K562 (cell line): Measurements from ENCODE around the gene ALDH7A1. TPM values are rescaled to one million over a fixed set of nuclear protein-coding genes. Genes with fewer than 3 reads are reported as not detected.

Experiments used
- ETV1 ChIP-seq: fragments of 450-650 bp; conservative IDR thresholded peaks from 2 replicates; pipeline ENCODE4 v1.6.1; 2016; ENCODE audit warnings: missing genetic modification characterization, control low read depth, low read depth, missing compliant biosample characterization
- ETV5 ChIP-seq: sonication (generic); formaldehyde crosslinking; IDR thresholded peaks from 2 replicates; pipeline ENCODE4 v1.4.0; 2020; ENCODE audit warnings: low read depth, mild to moderate bottlenecking, missing genetic modification reagents
- HCFC1 ChIP-seq: IDR thresholded peaks from 2 replicates; pipeline ENCODE4 v1.6.1; 2012; ENCODE audit warnings: low read depth, low read length, improper control_type of control experiment
- HDAC2 ChIP-seq: fragments of 450-650 bp; IDR thresholded peaks from 2 replicates; pipeline ENCODE4 v1.6.1; 2016; ENCODE audit warnings: mild to moderate bottlenecking
- KLF10 ChIP-seq: fragments of 250-450 bp; sonication (Bioruptor Pico); IDR thresholded peaks from 2 replicates; pipeline ENCODE4 v1.6.1; 2021; ENCODE audit warnings: matching md5 sums
- NBN ChIP-seq: fragments of 450-650 bp; IDR thresholded peaks from 2 replicates; pipeline ENCODE4 v1.6.1; 2016; ENCODE audit warnings: low read depth, mild to moderate bottlenecking
- PTBP1 ChIP-seq: fragments of 200-400 bp; formaldehyde crosslinking; IDR thresholded peaks from 2 replicates; pipeline ENCODE4 v1.6.1; 2017; ENCODE audit warnings: low read depth, low read length
- TAF7 ChIP-seq: fragments of 450-650 bp; IDR thresholded peaks from 2 replicates; pipeline ENCODE4 v1.6.1; 2016; ENCODE audit warnings: missing genetic modification characterization, missing compliant biosample characterization
- TEAD1 ChIP-seq, 2 experiments: fragments of 450-650 bp in 1 of 2; sonication (generic) in 1 of 2; formaldehyde crosslinking; IDR thresholded peaks; 2 replicates each; pipeline versions ENCODE4 v1.4.0 to v1.8.0; 2020 to 2022; ENCODE audit warnings: mild to moderate bottlenecking in 2 of 2, missing genetic modification reagents in 1 of 2
- ZNF174 ChIP-seq: fragments of 250-450 bp; sonication (Bioruptor Pico); IDR thresholded peaks from 2 replicates; pipeline ENCODE4 v1.4.0; 2020; ENCODE audit warnings: mild to moderate bottlenecking
- ZNF347 ChIP-seq: fragments of 450-650 bp; formaldehyde crosslinking; IDR thresholded peaks from 2 replicates; pipeline ENCODE4 v1.4.0; 2020; ENCODE audit warnings: low read depth, mild to moderate bottlenecking, moderate library complexity
- ZNF445 ChIP-seq: fragments of 250-450 bp; sonication (Bioruptor Pico); IDR thresholded peaks from 2 replicates; pipeline ENCODE4 v1.4.0; 2020; ENCODE audit warnings: low read depth, mild to moderate bottlenecking, moderate library complexity
- polyA plus RNA-seq, 8 experiments: library from polyadenylated mRNA; depleted of rRNA in 4 of 8; stranded (reverse) in 5 of 8; unstranded in 3 of 8; fragments of >200 nt; fragmentation: Nextera tagmentation in 2 of 8; fragmentation: Illumina TruSeq in 1 of 8; extraction: Ambion mirVana in 2 of 8; extraction: Trizol in 1 of 8; gene quantifications; 2 replicates each; pipeline versions ENCODE4 v1.2.1 to v1.2.3, GENCODE V29; 2011 to 2014; ENCODE audit warnings: inconsistent platforms in 1 of 8, missing spikeins in 1 of 8
- total RNA-seq, 7 experiments: library from RNA; depleted of rRNA in 6 of 7; stranded (reverse); fragments of >200 nt in 6 of 7; fragmentation: Illumina TruSeq in 2 of 7; extraction: Trizol in 2 of 7; gene quantifications; 2 replicates each; pipeline versions ENCODE4 v1.2.1 to v1.2.3, GENCODE V29; 2011 to 2021; ENCODE audit warnings: low replicate concordance in 1 of 7
- TF ChIP-seq, protein P1 (sequence below): fragments of 450-650 bp; IDR thresholded peaks from 2 replicates; pipeline ENCODE4 v1.6.1; 2017; ENCODE audit warnings: antibody characterized with exemption, mild to moderate bottlenecking
- TF ChIP-seq, protein P2 (sequence below): sonication (generic); formaldehyde crosslinking; IDR thresholded peaks from 2 replicates; pipeline ENCODE4 v1.8.0; 2023; ENCODE audit warnings: mild to moderate bottlenecking, missing genetic modification reagents

ALDH7A1 gene
- total and polyA plus RNA-seq, 9 of the 15 experiments (the other 6 are each of a cell fraction or from before 2014, with no cell fraction given), result 0.04 to 0.49 TPM; not detected in 7

DNA sequence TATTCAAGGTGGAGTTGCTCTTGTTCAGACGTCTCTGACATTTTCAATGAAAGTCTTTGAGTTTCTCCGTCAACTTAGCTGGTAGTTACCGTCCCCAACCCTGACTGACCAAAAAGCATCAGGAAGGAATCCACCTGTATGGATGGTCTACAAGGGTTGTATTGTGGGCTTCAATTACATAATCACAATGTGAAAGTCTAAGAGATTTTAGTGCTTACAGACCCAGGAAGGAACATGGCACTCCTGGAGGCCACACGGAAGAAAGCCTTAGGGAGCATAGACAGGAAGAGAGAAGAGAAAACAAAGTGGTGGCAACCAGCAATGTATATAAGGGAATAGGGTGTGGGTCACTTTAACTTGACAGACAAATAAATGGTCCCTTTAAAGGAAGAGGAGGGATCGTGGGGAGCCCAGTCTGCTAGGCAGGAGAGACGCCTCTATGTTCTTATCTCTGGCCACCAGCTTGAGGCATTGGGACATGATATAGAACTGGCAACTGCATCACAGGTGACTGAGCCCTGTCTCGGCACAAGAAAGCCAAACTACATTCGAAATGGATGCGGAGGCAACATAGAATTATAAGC, 80.4 kb downstream of the ALDH7A1 start (continued):
- TF ChIP-seq NBN (peak; percentile 79), TAF7 (no peak; the same call in 1 of the 2 replicates), ZNF347 (CRISPR knock-in tag) (no peak), ETV1 (peak; percentile 44), ZNF445 (CRISPR knock-in tag) (no peak), KLF10 (no peak), ETV5 (CRISPR knock-in tag) (peak; percentile 45; the same call in 1 of the 2 replicates), ZNF174 (CRISPR knock-in tag) (no peak), HDAC2 (peak; percentile 56; the same call in 1 of the 2 replicates), TEAD1 (CRISPR knock-in tag; IDR thresholded peaks at IDR 0.05) (0 out of 4 replicates have a peak, but pooled peaks of 1 of the 2 experiments have one; percentile 54), HCFC1 (no peak), PTBP1 (no peak)
- TF ChIP-seq, protein P1, sequence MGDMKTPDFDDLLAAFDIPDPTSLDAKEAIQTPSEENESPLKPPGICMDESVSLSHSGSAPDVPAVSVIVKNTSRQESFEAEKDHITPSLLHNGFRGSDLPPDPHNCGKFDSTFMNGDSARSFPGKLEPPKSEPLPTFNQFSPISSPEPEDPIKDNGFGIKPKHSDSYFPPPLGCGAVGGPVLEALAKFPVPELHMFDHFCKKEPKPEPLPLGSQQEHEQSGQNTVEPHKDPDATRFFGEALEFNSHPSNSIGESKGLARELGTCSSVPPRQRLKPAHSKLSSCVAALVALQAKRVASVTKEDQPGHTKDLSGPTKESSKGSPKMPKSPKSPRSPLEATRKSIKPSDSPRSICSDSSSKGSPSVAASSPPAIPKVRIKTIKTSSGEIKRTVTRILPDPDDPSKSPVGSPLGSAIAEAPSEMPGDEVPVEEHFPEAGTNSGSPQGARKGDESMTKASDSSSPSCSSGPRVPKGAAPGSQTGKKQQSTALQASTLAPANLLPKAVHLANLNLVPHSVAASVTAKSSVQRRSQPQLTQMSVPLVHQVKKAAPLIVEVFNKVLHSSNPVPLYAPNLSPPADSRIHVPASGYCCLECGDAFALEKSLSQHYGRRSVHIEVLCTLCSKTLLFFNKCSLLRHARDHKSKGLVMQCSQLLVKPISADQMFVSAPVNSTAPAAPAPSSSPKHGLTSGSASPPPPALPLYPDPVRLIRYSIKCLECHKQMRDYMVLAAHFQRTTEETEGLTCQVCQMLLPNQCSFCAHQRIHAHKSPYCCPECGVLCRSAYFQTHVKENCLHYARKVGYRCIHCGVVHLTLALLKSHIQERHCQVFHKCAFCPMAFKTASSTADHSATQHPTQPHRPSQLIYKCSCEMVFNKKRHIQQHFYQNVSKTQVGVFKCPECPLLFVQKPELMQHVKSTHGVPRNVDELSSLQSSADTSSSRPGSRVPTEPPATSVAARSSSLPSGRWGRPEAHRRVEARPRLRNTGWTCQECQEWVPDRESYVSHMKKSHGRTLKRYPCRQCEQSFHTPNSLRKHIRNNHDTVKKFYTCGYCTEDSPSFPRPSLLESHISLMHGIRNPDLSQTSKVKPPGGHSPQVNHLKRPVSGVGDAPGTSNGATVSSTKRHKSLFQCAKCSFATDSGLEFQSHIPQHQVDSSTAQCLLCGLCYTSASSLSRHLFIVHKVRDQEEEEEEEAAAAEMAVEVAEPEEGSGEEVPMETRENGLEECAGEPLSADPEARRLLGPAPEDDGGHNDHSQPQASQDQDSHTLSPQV, result peak; percentile 60
- TF ChIP-seq, protein P2, sequence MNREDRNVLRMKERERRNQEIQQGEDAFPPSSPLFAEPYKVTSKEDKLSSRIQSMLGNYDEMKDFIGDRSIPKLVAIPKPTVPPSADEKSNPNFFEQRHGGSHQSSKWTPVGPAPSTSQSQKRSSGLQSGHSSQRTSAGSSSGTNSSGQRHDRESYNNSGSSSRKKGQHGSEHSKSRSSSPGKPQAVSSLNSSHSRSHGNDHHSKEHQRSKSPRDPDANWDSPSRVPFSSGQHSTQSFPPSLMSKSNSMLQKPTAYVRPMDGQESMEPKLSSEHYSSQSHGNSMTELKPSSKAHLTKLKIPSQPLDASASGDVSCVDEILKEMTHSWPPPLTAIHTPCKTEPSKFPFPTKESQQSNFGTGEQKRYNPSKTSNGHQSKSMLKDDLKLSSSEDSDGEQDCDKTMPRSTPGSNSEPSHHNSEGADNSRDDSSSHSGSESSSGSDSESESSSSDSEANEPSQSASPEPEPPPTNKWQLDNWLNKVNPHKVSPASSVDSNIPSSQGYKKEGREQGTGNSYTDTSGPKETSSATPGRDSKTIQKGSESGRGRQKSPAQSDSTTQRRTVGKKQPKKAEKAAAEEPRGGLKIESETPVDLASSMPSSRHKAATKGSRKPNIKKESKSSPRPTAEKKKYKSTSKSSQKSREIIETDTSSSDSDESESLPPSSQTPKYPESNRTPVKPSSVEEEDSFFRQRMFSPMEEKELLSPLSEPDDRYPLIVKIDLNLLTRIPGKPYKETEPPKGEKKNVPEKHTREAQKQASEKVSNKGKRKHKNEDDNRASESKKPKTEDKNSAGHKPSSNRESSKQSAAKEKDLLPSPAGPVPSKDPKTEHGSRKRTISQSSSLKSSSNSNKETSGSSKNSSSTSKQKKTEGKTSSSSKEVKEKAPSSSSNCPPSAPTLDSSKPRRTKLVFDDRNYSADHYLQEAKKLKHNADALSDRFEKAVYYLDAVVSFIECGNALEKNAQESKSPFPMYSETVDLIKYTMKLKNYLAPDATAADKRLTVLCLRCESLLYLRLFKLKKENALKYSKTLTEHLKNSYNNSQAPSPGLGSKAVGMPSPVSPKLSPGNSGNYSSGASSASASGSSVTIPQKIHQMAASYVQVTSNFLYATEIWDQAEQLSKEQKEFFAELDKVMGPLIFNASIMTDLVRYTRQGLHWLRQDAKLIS (CRISPR knock-in tag), result no peak
